IPS DF 19.7 (cell line): ENCODE measurements around the gene CDH22.

Experiments
- DNase-seq: peaks from one replicate; pipeline ENCODE4 v3.0.0-alpha.2; 2013; ENCODE audit warnings: low read depth, low spot score

Gene CDH22

GRCh38 chr20:46172455-46172854 lies 135.8 kb downstream of the CDH22 start:
- DNase-seq = no peak

GRCh38 chr20:46171909-46172308 lies 136.4 kb downstream of the CDH22 start:
- DNase-seq = no peak

- DNase-seq = no peak
These were observed 136.8 kb downstream of the CDH22 start for GRCh38 chr20:46171476-46171875.

GRCh38 chr20:46169245-46170171 lies 138.8 kb downstream of the CDH22 start:
- DNase-seq = no peak

- no peak for DNase-seq
These were observed 139.9 kb downstream of the CDH22 start for GRCh38 chr20:46168438-46168837.

GRCh38 chr20:46167080-46167479 lies 141.2 kb downstream of the CDH22 start:
- no peak for DNase-seq

- no peak for DNase-seq
These were observed 144.0 kb downstream of the CDH22 start for GRCh38 chr20:46164254-46164653.

GRCh38 chr20:46161921-46162320 lies 146.4 kb downstream of the CDH22 start:
- no peak for DNase-seq

- no peak for DNase-seq
These were observed 147.6 kb downstream of the CDH22 start for GRCh38 chr20:46160661-46161060.

- no peak for DNase-seq
These were observed 149.0 kb downstream of the CDH22 start for GRCh38 chr20:46159101-46159897.

- DNase-seq = no peak
These were observed 149.8 kb downstream of the CDH22 start for GRCh38 chr20:46158476-46158987.

- no peak for DNase-seq
These were observed 150.7 kb downstream of the CDH22 start for GRCh38 chr20:46157625-46158024.

GRCh38 chr20:46157076-46157592 lies 151.2 kb downstream of the CDH22 start:
- no peak for DNase-seq

- no peak for DNase-seq
These were observed 152.2 kb downstream of the CDH22 start for GRCh38 chr20:46156065-46156464.

GRCh38 chr20:46154796-46155195 lies 153.5 kb downstream of the CDH22 start:
- DNase-seq = no peak

- no peak for DNase-seq
These were observed 154.0 kb downstream of the CDH22 start for GRCh38 chr20:46154305-46154704.

- DNase-seq = no peak
These were observed 155.3 kb downstream of the CDH22 start for GRCh38 chr20:46152824-46153586.

- peak; percentile 33 for DNase-seq
These were observed 156.4 kb downstream of the CDH22 start for GRCh38 chr20:46151936-46152335.

- no peak for DNase-seq
These were observed 157.4 kb downstream of the CDH22 start for GRCh38 chr20:46150943-46151342.

- DNase-seq = no peak
These were observed 159.7 kb downstream of the CDH22 start for GRCh38 chr20:46148313-46149208.
